ENCODE measurements around the gene CHN2.
A peak's percentile ranks its signal among the peaks of the same experiment; 100 is the strongest.

Gene CHN2

DNA sequence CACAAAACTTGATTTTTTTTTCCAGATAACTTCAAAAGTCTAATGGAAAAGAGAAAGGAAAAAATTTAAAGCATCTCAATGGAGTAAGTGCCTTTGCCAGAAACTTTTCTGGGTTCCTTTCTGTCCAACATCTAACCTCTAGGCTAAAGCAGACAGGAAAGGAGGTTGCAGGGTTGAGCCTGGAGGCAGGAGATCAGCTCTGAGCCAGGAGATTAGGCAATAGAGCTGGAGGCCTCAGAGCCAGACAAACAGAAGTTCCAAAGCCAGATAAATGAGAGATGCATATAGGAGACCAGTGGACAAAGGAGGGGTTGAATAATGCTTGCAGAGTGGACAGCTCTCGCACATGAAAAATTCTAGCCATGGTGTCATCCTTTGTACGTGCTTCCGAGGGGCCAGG lies 42.9 kb downstream of the CHN2 start:
- H3K4me3 ChIP-seq (ENCODE audit: low read depth, low read length) = no peak overlapping the region
- DNase-seq = peak; percentile 34
- H3K27ac ChIP-seq = no peak overlapping the region
- no peaks in the 10 kb centered on the region for H3K27me3 ChIP-seq (ENCODE audit: insufficient read depth, low read depth, severe bottlenecking)
- no peaks in the 10 kb centered on the region for H3K9me3 ChIP-seq (ENCODE audit: severe bottlenecking)
- no peak for TF ChIP-seq CTCF (IDR thresholded peaks at IDR 0.05; ENCODE audit: low read depth, low read length)
- H3K36me3 ChIP-seq = no peaks in the 10 kb centered on the region

DNA sequence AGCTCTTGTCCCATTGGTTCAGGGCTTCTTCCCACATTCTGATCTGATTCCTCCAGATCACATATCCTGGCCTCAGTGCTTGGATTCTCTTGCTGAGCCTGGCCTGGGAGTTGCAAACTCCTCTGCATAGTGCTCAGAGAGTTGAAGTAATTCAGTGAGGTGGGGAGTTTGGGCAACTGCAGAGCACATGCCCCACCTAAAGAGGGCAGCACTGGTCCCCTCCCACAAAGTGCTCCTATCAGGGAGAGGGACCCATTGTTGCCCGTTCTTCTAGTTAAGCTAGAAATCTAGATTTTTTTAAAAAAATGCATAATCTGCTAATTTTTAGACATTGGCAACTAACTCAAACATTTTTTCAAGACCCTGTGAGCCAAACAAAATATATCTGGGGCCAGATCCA lies 45.1 kb downstream of the CHN2 start:
- Histone ChIP-seq H3K27ac (no peak overlapping the region), H3K27me3 (ENCODE audit: insufficient read depth, low read depth, severe bottlenecking) (no peaks in the 10 kb centered on the region), H3K4me3 (ENCODE audit: low read depth, low read length) (no peak overlapping the region), H3K36me3 (no peaks in the 10 kb centered on the region), H3K9me3 (ENCODE audit: severe bottlenecking) (no peaks in the 10 kb centered on the region)
- peak; percentile 44 for TF ChIP-seq CTCF (IDR thresholded peaks at IDR 0.05; ENCODE audit: low read depth, low read length)
- DNase-seq = no peak

- no peak for DNase-seq
- no peak for TF ChIP-seq CTCF (IDR thresholded peaks at IDR 0.05; ENCODE audit: low read depth, low read length)
- H3K27ac ChIP-seq = no peak overlapping the region
- no peak overlapping the region for H3K4me3 ChIP-seq (ENCODE audit: low read depth, low read length)
- H3K9me3 ChIP-seq (ENCODE audit: severe bottlenecking) = no peaks in the 10 kb centered on the region
- H3K27me3 ChIP-seq (ENCODE audit: insufficient read depth, low read depth, severe bottlenecking) = no peaks in the 10 kb centered on the region
- no peaks in the 10 kb centered on the region for H3K36me3 ChIP-seq
Measured at GRCh38 chr7:29242265-29242664, 47.7 kb downstream of the CHN2 start.

DNA sequence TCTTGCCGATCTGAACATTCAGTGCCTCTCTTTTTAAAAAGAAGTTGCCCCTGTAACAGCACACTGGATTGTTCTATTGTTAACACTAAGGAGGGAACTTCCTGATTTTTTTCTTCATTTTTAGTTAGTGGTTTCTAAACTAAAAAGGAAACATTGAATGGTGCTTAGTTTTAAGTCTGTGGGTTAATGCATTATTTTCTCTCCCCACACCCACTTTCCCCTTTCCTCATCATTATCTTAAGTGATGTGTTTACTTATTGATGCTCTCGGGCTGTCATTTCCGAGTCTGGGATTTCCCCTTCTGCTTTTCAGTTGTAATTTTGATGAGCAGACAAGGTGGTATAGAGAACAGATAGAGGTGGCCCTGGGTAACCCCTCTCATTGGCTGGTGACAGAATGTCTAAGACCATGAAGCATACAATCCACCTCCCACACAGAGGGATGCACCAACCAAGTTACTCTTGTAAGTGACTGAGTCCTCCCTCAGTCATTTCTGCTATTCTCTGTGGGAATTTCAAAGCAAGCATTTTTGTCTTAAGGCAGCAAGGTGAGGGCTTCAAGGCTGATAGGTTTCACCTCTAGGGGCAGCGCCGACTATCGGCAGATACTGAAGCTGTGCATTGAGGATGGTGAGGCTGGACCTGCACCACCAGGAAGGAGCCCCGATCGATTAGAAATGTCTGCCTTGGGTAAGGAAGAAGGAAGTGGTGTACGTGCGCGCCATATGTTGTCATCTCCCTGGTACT lies 49.5 kb downstream of the CHN2 start:
- Histone ChIP-seq H3K27ac (no peak overlapping the region), H3K9me3 (ENCODE audit: severe bottlenecking) (no peaks in the 10 kb centered on the region), H3K27me3 (ENCODE audit: insufficient read depth, low read depth, severe bottlenecking) (no peaks in the 10 kb centered on the region), H3K4me3 (ENCODE audit: low read depth, low read length) (no peak overlapping the region), H3K36me3 (no peaks in the 10 kb centered on the region)
- DNase-seq = peak; percentile 28
- TF ChIP-seq CTCF (IDR thresholded peaks at IDR 0.05; ENCODE audit: low read depth, low read length) = peak; percentile 57

DNA sequence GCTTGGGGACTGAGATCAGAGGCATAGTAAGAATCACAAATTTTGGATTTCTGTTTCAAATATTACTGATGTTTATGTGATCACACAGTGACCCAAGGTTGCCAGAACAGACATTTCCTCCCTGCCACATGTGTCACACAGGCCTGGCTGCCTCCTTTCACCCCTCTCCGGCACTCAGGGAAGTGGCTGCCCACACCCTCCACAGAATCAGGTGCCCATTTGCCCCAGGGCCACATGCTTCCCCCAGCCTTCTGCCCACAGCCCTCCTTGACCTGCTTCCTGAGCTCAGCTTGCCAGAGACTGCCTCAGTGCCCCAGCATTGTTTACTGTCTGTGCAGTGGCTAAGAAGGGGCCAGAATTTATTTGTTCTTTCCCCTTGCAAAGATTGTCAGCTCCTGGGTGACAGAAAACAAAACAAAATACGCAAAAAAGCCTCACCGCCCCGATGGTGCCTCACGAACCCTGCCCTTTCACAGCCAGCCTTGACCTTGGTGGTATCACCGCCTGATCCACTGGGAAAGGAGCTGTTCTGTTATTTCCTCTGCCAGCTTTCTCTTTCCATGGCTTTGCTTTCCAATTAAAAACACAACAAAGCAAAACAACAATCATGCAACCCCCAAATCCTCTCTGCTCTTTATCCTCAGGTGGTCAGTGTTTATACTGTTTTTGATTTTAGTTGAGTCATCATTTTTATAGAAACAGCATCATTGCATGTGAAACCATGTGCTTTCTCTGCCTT lies 52.8 kb downstream of the CHN2 start:
- TF ChIP-seq CTCF (IDR thresholded peaks at IDR 0.05; ENCODE audit: low read depth, low read length) = no peak
- no peak for DNase-seq
- no peak overlapping the region for H3K4me3 ChIP-seq (ENCODE audit: low read depth, low read length)
- H3K36me3 ChIP-seq = no peaks in the 10 kb centered on the region
- H3K27ac ChIP-seq = no peak overlapping the region
- no peaks in the 10 kb centered on the region for H3K9me3 ChIP-seq (ENCODE audit: severe bottlenecking)
- H3K27me3 ChIP-seq (ENCODE audit: insufficient read depth, low read depth, severe bottlenecking) = no peaks in the 10 kb centered on the region

All from WERI-Rb-1 (cell line).